Mesendoderm (in vitro differentiated cells): Measurements from ENCODE around the gene PET100.

Experiments
- DNase-seq: peaks from one replicate; pipeline ENCODE4 v3.0.0; 2013
- H2AK5ac ChIP-seq: 2 replicates; pipeline ENCODE4 v1.6.1; 2013; ENCODE audit warnings: low read length, inconsistent platforms
- H2BK120ac ChIP-seq: 2 replicates; pipeline ENCODE4 v1.6.1; 2013; ENCODE audit warnings: low read depth, mild to moderate bottlenecking, low read length, moderate library complexity, mixed read lengths
- H2BK15ac ChIP-seq: replicated peaks from 2 replicates; pipeline ENCODE4 v1.6.1; 2013; ENCODE audit warnings: low read depth, mild to moderate bottlenecking, moderate library complexity
- H2BK5ac ChIP-seq: 2 replicates; pipeline ENCODE4 v1.6.1; 2013; ENCODE audit warnings: low read length, inconsistent platforms
- H3K18ac ChIP-seq: 2 replicates; pipeline ENCODE4 v1.6.1; 2013; ENCODE audit warnings: mild to moderate bottlenecking, low read length, mixed read lengths
- H3K23ac ChIP-seq: one replicate; pipeline ENCODE4 v1.6.1; 2013; ENCODE audit warnings: low read length
- H3K27ac ChIP-seq: 2 replicates; pipeline ENCODE4 v1.5.1; 2013; ENCODE audit warnings: low read depth, mild to moderate bottlenecking, inconsistent platforms, low read length, moderate library complexity
- H3K27me3 ChIP-seq: 2 replicates; pipeline ENCODE4 v1.6.1; 2013; ENCODE audit warnings: low read length, control low read depth, mild to moderate bottlenecking, inconsistent platforms; ENCODE audit not compliant: insufficient read depth, poor library complexity
- H3K36me3 ChIP-seq: 2 replicates; pipeline ENCODE4 v1.6.1; 2013; ENCODE audit warnings: low read length, inconsistent platforms; ENCODE audit not compliant: control insufficient read depth, insufficient read depth
- H3K4ac ChIP-seq: one replicate; pipeline ENCODE4 v1.6.1; 2013; ENCODE audit warnings: low read depth, mild to moderate bottlenecking, low read length, moderate library complexity
- H3K4me1 ChIP-seq: 2 replicates; pipeline ENCODE4 v1.6.1; 2013; ENCODE audit warnings: low read depth, low read length, inconsistent platforms; ENCODE audit not compliant: control insufficient read depth
- H3K4me2 ChIP-seq: 2 replicates; pipeline ENCODE4 v1.6.1; 2013; ENCODE audit warnings: low read length
- H3K4me3 ChIP-seq: 2 replicates; pipeline ENCODE4 v1.5.1; 2013; ENCODE audit warnings: mild to moderate bottlenecking, low read length
- H3K56ac ChIP-seq: one replicate; pipeline ENCODE4 v1.6.1; 2013; ENCODE audit warnings: low read length
- H3K79me1 ChIP-seq: 2 replicates; pipeline ENCODE4 v1.6.1; 2013; ENCODE audit warnings: low read length, inconsistent platforms
- H3K79me2 ChIP-seq: 2 replicates; pipeline ENCODE4 v1.6.1; 2013; ENCODE audit warnings: mild to moderate bottlenecking, low read length; ENCODE audit not compliant: control insufficient read depth, insufficient read depth
- H3K9ac ChIP-seq: 2 replicates; pipeline ENCODE4 v1.6.1; 2013; ENCODE audit warnings: low read length, inconsistent platforms
- H4K5ac ChIP-seq: one replicate; pipeline ENCODE4 v1.6.1; 2013; ENCODE audit warnings: low read length
- H4K8ac ChIP-seq: one replicate; pipeline ENCODE4 v1.6.1; 2013; ENCODE audit warnings: low read depth, mild to moderate bottlenecking, control low read depth, low read length, moderate library complexity
- WGBS: extraction: QIAGEN DNeasy Blood & Tissue Kit; methylation state at CpG from one replicate; pipeline ENCODE4 v1.1.7; 2013; ENCODE audit warnings: low lambda C conversion rate, missing lambda C conversion rate; ENCODE audit not compliant: insufficient coverage; ENCODE audit errors: extremely low coverage; 5-methylcytosine and 5-hydroxymethylcytosine counted together

The PET100 gene

GRCh38 chr19:7620442-7621412 lies 8.9 kb upstream of the PET100 start:
- Histone ChIP-seq H4K8ac (no peak overlapping the region), H3K27me3 (no peaks in the 10 kb centered on the region), H3K4me2 (no peak overlapping the region), H4K5ac (no peak overlapping the region), H2BK5ac (no peak overlapping the region), H3K23ac (no peak overlapping the region), H3K18ac (no peak overlapping the region), H3K79me2 (no peaks in the 10 kb centered on the region), H2AK5ac (no peak overlapping the region), H2BK120ac (no peak overlapping the region), H3K36me3 (peaks cover 9% of the 10 kb centered on the region), H3K4me3 (no peak overlapping the region), H3K56ac (no peak overlapping the region), H3K4ac (no peak overlapping the region), H3K79me1 (no peaks in the 10 kb centered on the region), H3K9ac (no peak overlapping the region), H3K4me1 (no peaks in the 10 kb centered on the region), H2BK15ac (no peak overlapping the region), H3K27ac (no peak overlapping the region)
- no CpG with 5 or more reads among the region's 57 CpGs for WGBS
- DNase-seq: no peak

- Histone ChIP-seq H2AK5ac (no peak overlapping the region), H3K27ac (no peak overlapping the region), H2BK15ac (no peak overlapping the region), H3K23ac (no peak overlapping the region), H3K79me1 (peaks cover 11% of the 10 kb centered on the region), H4K8ac (no peak overlapping the region), H3K9ac (no peak overlapping the region), H3K4me3 (no peak overlapping the region), H3K4me2 (no peak overlapping the region), H4K5ac (no peak overlapping the region), H3K4ac (no peak overlapping the region), H3K56ac (no peak overlapping the region), H3K4me1 (no peaks in the 10 kb centered on the region), H3K27me3 (no peaks in the 10 kb centered on the region), H2BK120ac (no peak overlapping the region), H3K36me3 (peaks cover 9% of the 10 kb centered on the region), H3K79me2 (peaks cover 18% of the 10 kb centered on the region), H2BK5ac (no peak overlapping the region), H3K18ac (no peak overlapping the region)
- no peak for DNase-seq
- no CpG with 5 or more reads among the region's 16 CpGs for WGBS
Measured at GRCh38 chr19:7622933-7623685, 6.5 kb upstream of the PET100 start.

GRCh38 chr19:7623725-7624603 lies 5.6 kb upstream of the PET100 start:
- H3K9ac ChIP-seq: no peak overlapping the region
- H4K5ac ChIP-seq: no peak overlapping the region
- peaks cover 17% of the 10 kb centered on the region for H3K79me1 ChIP-seq
- no peak overlapping the region for H3K27ac ChIP-seq
- no peak overlapping the region for H2AK5ac ChIP-seq
- H3K4ac ChIP-seq: no peak overlapping the region
- no peaks in the 10 kb centered on the region for H3K4me1 ChIP-seq
- peaks cover 26% of the 10 kb centered on the region for H3K79me2 ChIP-seq
- no peak overlapping the region for H3K4me3 ChIP-seq
- no peak overlapping the region for H2BK15ac ChIP-seq
- no peak overlapping the region for H2BK5ac ChIP-seq
- no peaks in the 10 kb centered on the region for H3K27me3 ChIP-seq
- no peak overlapping the region for H2BK120ac ChIP-seq
- peaks cover 7% of the 10 kb centered on the region for H3K36me3 ChIP-seq
- no peak overlapping the region for H3K23ac ChIP-seq
- H4K8ac ChIP-seq: no peak overlapping the region
- H3K18ac ChIP-seq: no peak overlapping the region
- no CpG with 5 or more reads among the region's 39 CpGs for WGBS
- H3K56ac ChIP-seq: no peak overlapping the region
- no peak overlapping the region for H3K4me2 ChIP-seq
- no peak for DNase-seq

GRCh38 chr19:7624810-7625209 lies 4.8 kb upstream of the PET100 start:
- Histone ChIP-seq H2AK5ac (no peak overlapping the region), H3K27me3 (no peaks in the 10 kb centered on the region), H3K4ac (no peak overlapping the region), H2BK120ac (no peak overlapping the region), H4K8ac (no peak overlapping the region), H3K27ac (no peak overlapping the region), H3K36me3 (peaks cover 7% of the 10 kb centered on the region), H3K56ac (no peak overlapping the region), H4K5ac (no peak overlapping the region), H3K9ac (no peak overlapping the region), H3K79me2 (peaks cover 30% of the 10 kb centered on the region), H3K79me1 (peaks cover 18% of the 10 kb centered on the region), H3K4me1 (no peaks in the 10 kb centered on the region), H3K18ac (no peak overlapping the region), H3K23ac (no peak overlapping the region), H2BK5ac (no peak overlapping the region), H3K4me3 (no peak overlapping the region), H2BK15ac (no peak overlapping the region), H3K4me2 (no peak overlapping the region)
- WGBS: no CpG with 5 or more reads among the region's 17 CpGs
- no peak for DNase-seq

GRCh38 chr19:7625763-7626372 lies 3.7 kb upstream of the PET100 start:
- no peak overlapping the region for H2BK5ac ChIP-seq
- peaks cover 25% of the 10 kb centered on the region for H3K79me1 ChIP-seq
- H4K5ac ChIP-seq: no peak overlapping the region
- no peak for DNase-seq
- no peak overlapping the region for H3K9ac ChIP-seq
- H3K4me1 ChIP-seq: peaks cover 1% of the 10 kb centered on the region
- H3K4me2 ChIP-seq: no peak overlapping the region
- peaks cover 7% of the 10 kb centered on the region for H3K36me3 ChIP-seq
- H2AK5ac ChIP-seq: no peak overlapping the region
- H3K56ac ChIP-seq: no peak overlapping the region
- no peak overlapping the region for H2BK15ac ChIP-seq
- H3K4me3 ChIP-seq: no peak overlapping the region
- no peak overlapping the region for H3K27ac ChIP-seq
- no CpG with 5 or more reads among the region's 34 CpGs for WGBS
- no peak overlapping the region for H3K23ac ChIP-seq
- peaks cover 40% of the 10 kb centered on the region for H3K79me2 ChIP-seq
- no peak overlapping the region for H4K8ac ChIP-seq
- no peak overlapping the region for H3K4ac ChIP-seq
- H3K27me3 ChIP-seq: no peaks in the 10 kb centered on the region
- no peak overlapping the region for H2BK120ac ChIP-seq
- H3K18ac ChIP-seq: no peak overlapping the region
